CD14-positive monocyte (primary cell): ENCODE results near the gene IPO11. TPM values are rescaled to one million over a fixed set of nuclear protein-coding genes. Genes with fewer than 3 reads are reported as not detected.

Source experiments
- DNase-seq, 3 donors: peaks; one replicate each; pipeline ENCODE4 v3.0.0-alpha.2; 2011 to 2022
- H2AFZ ChIP-seq: 2 replicates; pipeline ENCODE4 v1.6.0; 2012; ENCODE audit warnings: mild to moderate bottlenecking, low read depth, low read length, inconsistent platforms; ENCODE audit not compliant: insufficient read depth, poor library complexity, severe bottlenecking
- H3K27ac ChIP-seq, 2 donors: 1 replicate in 1 of 2; 2 replicates in 1 of 2; pipeline ENCODE4 v1.5.1; 2012 to 2013; ENCODE audit warnings: low read length in 2 of 2, control low read depth in 1 of 2, inconsistent platforms in 1 of 2, low read depth in 1 of 2, mild to moderate bottlenecking in 1 of 2
- H3K27me3 ChIP-seq, 2 donors: one replicate each; pipeline versions ENCODE4 v1.6.0 to v1.6.1; 2011 to 2013; ENCODE audit warnings: low read length in 2 of 2; ENCODE audit not compliant: control insufficient read depth in 2 of 2, insufficient read depth in 2 of 2
- H3K36me3 ChIP-seq, 2 donors: replicated peaks in 1 of 2; 1 replicate in 1 of 2; 2 replicates in 1 of 2; pipeline versions ENCODE4 v1.5.1 to v1.6.1; 2012 to 2013; ENCODE audit warnings: low read length in 2 of 2, control low read depth in 1 of 2, inconsistent platforms in 1 of 2, mild to moderate bottlenecking in 1 of 2; ENCODE audit not compliant: insufficient read depth in 2 of 2, control insufficient read depth in 1 of 2
- H3K4me1 ChIP-seq, 2 donors: 1 replicate in 1 of 2; 2 replicates in 1 of 2; pipeline versions ENCODE4 v1.5.1 to v1.6.1; 2012 to 2013; ENCODE audit warnings: low read length in 2 of 2, control low read depth in 1 of 2, inconsistent platforms in 1 of 2, mild to moderate bottlenecking in 1 of 2, moderate library complexity in 1 of 2; ENCODE audit not compliant: insufficient read depth in 2 of 2, control insufficient read depth in 1 of 2
- H3K4me2 ChIP-seq: replicated peaks from 2 replicates; pipeline ENCODE3; 2012; ENCODE audit warnings: low read length, moderate library complexity, mild to moderate bottlenecking; ENCODE audit not compliant: poor library complexity, severe bottlenecking; ENCODE audit errors: extremely low read depth
- H3K4me3 ChIP-seq, 3 experiments: fragments of 200-600 bp in 1 of 3; sonication (generic) in 1 of 3; replicated peaks in 1 of 3; 1 replicate in 2 of 3; 2 replicates in 1 of 3; pipeline ENCODE4 v1.5.1; 2011 to 2013; ENCODE audit warnings: low read length in 3 of 3, mild to moderate bottlenecking in 3 of 3, control low read depth in 2 of 3, low read depth in 2 of 3, inconsistent platforms in 1 of 3, moderate library complexity in 1 of 3
- H3K79me2 ChIP-seq: 2 replicates; pipeline ENCODE4 v1.6.0; 2012; ENCODE audit warnings: mild to moderate bottlenecking, control low read depth, inconsistent platforms, low read length, moderate library complexity; ENCODE audit not compliant: insufficient read depth
- H3K9ac ChIP-seq: 2 replicates; pipeline ENCODE4 v1.6.0; 2017; ENCODE audit warnings: low read length, mild to moderate bottlenecking; ENCODE audit not compliant: insufficient read depth, poor library complexity, severe bottlenecking
- H3K9me3 ChIP-seq, 2 donors: replicated peaks in 1 of 2; 1 replicate in 1 of 2; 2 replicates in 1 of 2; pipeline versions ENCODE4 v1.5.1 to v1.6.1; 2012 to 2013; ENCODE audit warnings: low read length in 2 of 2, control low read depth in 1 of 2; ENCODE audit not compliant: control insufficient read depth in 1 of 2, insufficient read depth in 1 of 2
- H4K20me1 ChIP-seq: 2 replicates; pipeline ENCODE4 v1.6.0; 2012; ENCODE audit warnings: mild to moderate bottlenecking, low read length, control low read depth, moderate library complexity; ENCODE audit not compliant: insufficient read depth
- H3K27ac Mint-ChIP-seq, 7 donors: one replicate each; pipeline ENCODE4 v1.8.0; 2020; ENCODE audit warnings: mild to moderate bottlenecking in 7 of 7, mixed read lengths in 7 of 7, moderate library complexity in 6 of 7, inconsistent platforms in 2 of 7
- H3K27me3 Mint-ChIP-seq, 3 donors: one replicate each; pipeline ENCODE4 v1.8.0; 2021 to 2022; ENCODE audit warnings: low read depth in 3 of 3, mild to moderate bottlenecking in 3 of 3, mixed read lengths in 3 of 3, moderate library complexity in 3 of 3, inconsistent platforms in 1 of 3
- H3K36me3 Mint-ChIP-seq, 2 donors: one replicate each; pipeline ENCODE4 v1.8.0; 2020; ENCODE audit warnings: mixed read lengths in 2 of 2, inconsistent platforms in 1 of 2, mild to moderate bottlenecking in 1 of 2
- H3K4me1 Mint-ChIP-seq: one replicate; pipeline ENCODE4 v1.8.0; 2020; ENCODE audit warnings: mild to moderate bottlenecking, mixed read lengths
- H3K4me3 Mint-ChIP-seq, 2 donors: one replicate each; pipeline ENCODE4 v1.8.0; 2020; ENCODE audit warnings: mild to moderate bottlenecking in 2 of 2, mixed read lengths in 2 of 2, moderate library complexity in 1 of 2
- H3K9me3 Mint-ChIP-seq, 7 donors: one replicate each; pipeline ENCODE4 v1.8.0; 2020 to 2022; ENCODE audit warnings: mixed read lengths in 7 of 7, mild to moderate bottlenecking in 6 of 7, moderate library complexity in 6 of 7, inconsistent platforms in 2 of 7
- WGBS: methylation state at CpG from one replicate; pipeline ENCODE4 v1.1.5; 2013; ENCODE audit warnings: missing lambda C conversion rate; ENCODE audit not compliant: insufficient coverage; 5-methylcytosine and 5-hydroxymethylcytosine counted together
- intact Hi-C, 2 donors: fragments of 100-400 bp; cut with micrococcal nuclease; formaldehyde crosslinking; loops; one replicate each; pipeline versions ENCODE4 v1.15.0 to v1.15.1; 2023
- polyA plus RNA-seq, 3 donors: library from polyadenylated mRNA; depleted of rRNA in 1 of 3; unstranded in 2 of 3; stranded (reverse) in 1 of 3; fragments of 300-500 nt in 2 of 3; fragments of >200 nt in 1 of 3; fragmentation: Illumina TruSeq in 2 of 3; gene quantifications; 1 replicate in 2 of 3; 2 replicates in 1 of 3; pipeline ENCODE4 v1.2.3, GENCODE V29; 2012 to 2021
- TF ChIP-seq, protein P1 (sequence below): fragments of 200-600 bp; IDR thresholded peaks from one replicate; pipeline ENCODE4 v1.8.0; 2022; ENCODE audit warnings: antibody characterized with exemption, mild to moderate bottlenecking

The IPO11 gene
- polyA plus RNA-seq, 3 donors: 4.4 to 5.5 (median 5.3) TPM

DNA sequence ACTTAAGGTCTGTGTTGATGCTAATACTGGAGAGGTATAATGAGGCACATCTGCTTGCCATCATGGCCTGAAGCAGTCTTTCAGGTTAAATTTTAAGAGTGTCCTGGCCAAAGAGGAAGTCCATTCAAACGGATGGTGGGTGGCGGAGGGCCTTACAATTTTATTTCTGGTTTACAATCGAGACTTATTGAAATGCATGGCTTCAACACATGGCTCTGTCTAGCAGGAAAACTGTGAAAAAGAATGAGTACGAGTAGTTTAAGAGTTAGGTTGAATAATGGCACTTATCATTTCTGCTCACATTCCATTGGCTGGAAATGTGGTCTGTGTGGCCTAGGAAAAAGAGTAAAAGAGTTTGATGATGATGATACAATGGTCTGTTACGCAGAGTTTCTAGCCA, 208.2 kb downstream of the IPO11 start:
- no peak overlapping the region for H3K4me3 ChIP-seq
- no peak overlapping the region for H3K27ac ChIP-seq
- no peak for DNase-seq
- no peak overlapping the region for H3K9ac ChIP-seq
- H3K79me2 ChIP-seq: no peaks in the 10 kb centered on the region
- intact Hi-C loops: no loop called here
- no peaks in the 10 kb centered on the region for H3K4me1 Mint-ChIP-seq
- no peaks in the 10 kb centered on the region for H3K27me3 Mint-ChIP-seq
- H3K4me2 ChIP-seq: no peak overlapping the region
- no peaks in the 10 kb centered on the region for H4K20me1 ChIP-seq
- peaks cover 2 to 4% of the 10 kb centered on the region in 2 donors for H3K36me3 Mint-ChIP-seq
- H2AFZ ChIP-seq: no peak overlapping the region
- no peaks in the 10 kb centered on the region for H3K9me3 ChIP-seq
- no peaks in the 10 kb centered on the region for H3K4me1 ChIP-seq
- 94% methylated on average over 5 of the region's 5 CpGs for WGBS
- no peak overlapping the region for H3K27ac Mint-ChIP-seq
- TF ChIP-seq, protein P1, sequence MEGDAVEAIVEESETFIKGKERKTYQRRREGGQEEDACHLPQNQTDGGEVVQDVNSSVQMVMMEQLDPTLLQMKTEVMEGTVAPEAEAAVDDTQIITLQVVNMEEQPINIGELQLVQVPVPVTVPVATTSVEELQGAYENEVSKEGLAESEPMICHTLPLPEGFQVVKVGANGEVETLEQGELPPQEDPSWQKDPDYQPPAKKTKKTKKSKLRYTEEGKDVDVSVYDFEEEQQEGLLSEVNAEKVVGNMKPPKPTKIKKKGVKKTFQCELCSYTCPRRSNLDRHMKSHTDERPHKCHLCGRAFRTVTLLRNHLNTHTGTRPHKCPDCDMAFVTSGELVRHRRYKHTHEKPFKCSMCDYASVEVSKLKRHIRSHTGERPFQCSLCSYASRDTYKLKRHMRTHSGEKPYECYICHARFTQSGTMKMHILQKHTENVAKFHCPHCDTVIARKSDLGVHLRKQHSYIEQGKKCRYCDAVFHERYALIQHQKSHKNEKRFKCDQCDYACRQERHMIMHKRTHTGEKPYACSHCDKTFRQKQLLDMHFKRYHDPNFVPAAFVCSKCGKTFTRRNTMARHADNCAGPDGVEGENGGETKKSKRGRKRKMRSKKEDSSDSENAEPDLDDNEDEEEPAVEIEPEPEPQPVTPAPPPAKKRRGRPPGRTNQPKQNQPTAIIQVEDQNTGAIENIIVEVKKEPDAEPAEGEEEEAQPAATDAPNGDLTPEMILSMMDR: no peak
- H3K9me3 Mint-ChIP-seq: peaks cover 0 to 3% (median 0%) of the 10 kb centered on the region in 7 donors
- no peaks in the 10 kb centered on the region for H3K27me3 ChIP-seq
- no peak overlapping the region for H3K4me3 Mint-ChIP-seq
- H3K36me3 ChIP-seq: no peaks in the 10 kb centered on the region

DNA sequence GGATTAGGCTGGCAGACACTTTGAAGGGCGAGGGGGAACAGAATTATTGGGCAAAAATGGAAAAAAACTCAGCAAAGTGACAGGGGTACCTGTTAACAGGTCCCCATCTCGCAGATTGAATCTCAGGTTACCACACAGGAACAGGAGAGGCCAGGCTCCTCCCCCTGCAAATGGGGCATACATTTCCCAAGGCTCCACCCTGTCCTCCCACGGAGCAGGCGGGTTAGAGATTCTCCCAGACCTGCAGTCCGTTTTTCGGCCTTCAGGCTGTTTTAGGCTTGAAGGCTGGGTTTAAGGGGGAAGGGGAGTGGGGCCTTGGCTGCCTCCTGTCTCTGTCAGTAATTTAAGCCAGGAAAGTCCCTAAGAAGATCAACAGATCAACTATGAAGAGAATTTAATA, 208.7 kb downstream of the IPO11 start:
- TF ChIP-seq, protein P1: no peak
- intact Hi-C loops: no loop called here
- Mint-ChIP-seq H3K9me3 (peaks cover 0 to 3% (median 0%) of the 10 kb centered on the region in 7 donors), H3K27ac (no peak overlapping the region), H3K4me1 (no peaks in the 10 kb centered on the region), H3K36me3 (peaks cover 4% of the 10 kb centered on the region in 2 donors), H3K27me3 (no peaks in the 10 kb centered on the region), H3K4me3 (no peak overlapping the region)
- Histone ChIP-seq H3K9ac (no peak overlapping the region), H3K27me3 (no peaks in the 10 kb centered on the region), H4K20me1 (no peaks in the 10 kb centered on the region), H3K4me3 (no peak overlapping the region), H3K9me3 (no peaks in the 10 kb centered on the region), H3K36me3 (no peaks in the 10 kb centered on the region), H3K4me2 (no peak overlapping the region), H3K79me2 (no peaks in the 10 kb centered on the region), H2AFZ (no peak overlapping the region), H3K27ac (no peak overlapping the region), H3K4me1 (no peaks in the 10 kb centered on the region)
- no peak for DNase-seq
- WGBS: 90% methylated on average over 2 of the region's 6 CpGs
